ENCODE data around the gene TPD52L1. TPM values are rescaled to one million over a fixed set of nuclear protein-coding genes. Genes with fewer than 3 reads are reported as not detected.

Gene TPD52L1
- total and polyA plus RNA-seq, 2 donors (not counting 1 experiment from before 2014, with no cell fraction given) = not detected

DNA sequence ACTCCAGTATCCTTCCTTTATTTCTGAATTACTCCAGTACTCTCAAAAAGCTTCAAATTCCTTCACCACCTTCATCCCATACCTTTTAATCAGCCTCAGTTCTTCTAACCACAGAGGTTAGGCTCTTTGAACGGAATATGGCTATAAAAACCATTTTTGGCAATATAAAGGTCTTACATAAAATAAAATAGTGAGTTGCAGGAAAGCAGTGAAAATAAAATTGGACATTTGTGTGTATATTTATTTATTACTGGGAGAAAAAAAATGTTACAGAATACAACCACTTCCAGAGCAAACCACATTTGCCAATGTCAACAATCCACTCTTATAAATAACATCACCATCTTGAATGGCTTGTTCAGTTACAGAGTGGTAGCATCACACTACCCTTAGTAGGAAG is 140.5 kb downstream of the TPD52L1 start:
- DNase-seq (no peak), ATAC-seq (ENCODE audit: low read depth) (no peak)
- peaks cover 12% of the 10 kb centered on the region for H3K79me2 ChIP-seq (ENCODE audit: control insufficient read depth, insufficient read depth, low read length)
- H3K4me3 ChIP-seq (ENCODE audit: control extremely low read depth in 1 of 5, extremely low read depth in 1 of 5, insufficient read depth in 1 of 5, low read depth in 2 of 5, low read length in 4 of 5) = no peak overlapping the region
- peaks cover 11% of the 10 kb centered on the region for H3K4me1 Mint-ChIP-seq
- no CpG with 5 or more reads among the region's 1 CpG for WGBS (ENCODE audit: insufficient coverage)
- intact Hi-C loops (cut with micrococcal nuclease) = no loop called here
- CTCF ChIA-PET = interaction anchor here (0.9 to 1.1 kb wide), 2 partner anchors 20 to 459 kb away, joined by 3 to 4 read pairs; no protein-coding TSS in a partner anchor
- no peak overlapping the region for H3K4me3 Mint-ChIP-seq
- H3K27ac ChIP-seq (ENCODE audit: low read length in 2 of 2) = no peak overlapping the region
- H3K9ac ChIP-seq (ENCODE audit: low read length) = no peak overlapping the region
- H3K4me2 ChIP-seq (replicated peaks; ENCODE audit: low read depth, low read length, poor library complexity, severe bottlenecking) = no peak overlapping the region
- no peaks in the 10 kb centered on the region for H3K9me3 ChIP-seq (ENCODE audit: control extremely low read depth in 1 of 3, control insufficient read depth in 2 of 3, insufficient read depth in 1 of 3, low read length in 2 of 3)
- H4K20me1 ChIP-seq (ENCODE audit: control insufficient read depth, insufficient read depth, low read length, poor library complexity, severe bottlenecking) = no peaks in the 10 kb centered on the region
- H3K27ac Mint-ChIP-seq = no peak overlapping the region
- H3K36me3 ChIP-seq (replicated peaks in 1 of 2; ENCODE audit: control extremely low read depth in 1 of 2, control insufficient read depth in 1 of 2, extremely low read depth in 1 of 2, insufficient read depth in 2 of 2, low read length in 1 of 2) = peaks cover 0 to 71% of the 10 kb centered on the region in 2 experiments
- no peaks in the 10 kb centered on the region for H3K9me3 Mint-ChIP-seq (ENCODE audit: insufficient read depth)
- no peak overlapping the region for H2AFZ ChIP-seq (ENCODE audit: insufficient read depth, low read depth, low read length, poor library complexity, severe bottlenecking)
- H3K4me1 ChIP-seq (ENCODE audit: control insufficient read depth in 2 of 2, insufficient read depth in 2 of 2, low read length in 2 of 2) = no peaks in the 10 kb centered on the region
- POLR2A ChIA-PET = no interaction called here
- TF ChIP-seq, protein P1, sequence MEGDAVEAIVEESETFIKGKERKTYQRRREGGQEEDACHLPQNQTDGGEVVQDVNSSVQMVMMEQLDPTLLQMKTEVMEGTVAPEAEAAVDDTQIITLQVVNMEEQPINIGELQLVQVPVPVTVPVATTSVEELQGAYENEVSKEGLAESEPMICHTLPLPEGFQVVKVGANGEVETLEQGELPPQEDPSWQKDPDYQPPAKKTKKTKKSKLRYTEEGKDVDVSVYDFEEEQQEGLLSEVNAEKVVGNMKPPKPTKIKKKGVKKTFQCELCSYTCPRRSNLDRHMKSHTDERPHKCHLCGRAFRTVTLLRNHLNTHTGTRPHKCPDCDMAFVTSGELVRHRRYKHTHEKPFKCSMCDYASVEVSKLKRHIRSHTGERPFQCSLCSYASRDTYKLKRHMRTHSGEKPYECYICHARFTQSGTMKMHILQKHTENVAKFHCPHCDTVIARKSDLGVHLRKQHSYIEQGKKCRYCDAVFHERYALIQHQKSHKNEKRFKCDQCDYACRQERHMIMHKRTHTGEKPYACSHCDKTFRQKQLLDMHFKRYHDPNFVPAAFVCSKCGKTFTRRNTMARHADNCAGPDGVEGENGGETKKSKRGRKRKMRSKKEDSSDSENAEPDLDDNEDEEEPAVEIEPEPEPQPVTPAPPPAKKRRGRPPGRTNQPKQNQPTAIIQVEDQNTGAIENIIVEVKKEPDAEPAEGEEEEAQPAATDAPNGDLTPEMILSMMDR (IDR thresholded peaks at IDR 0.05) = no peak
- TF ChIP-seq EZH2 (IDR thresholded peaks at IDR 0.05; ENCODE audit: borderline replicate concordance, insufficient read depth, low read depth, low read length, poor library complexity, severe bottlenecking) = no peak
- no peaks in the 10 kb centered on the region for H3K27me3 Mint-ChIP-seq
- no peaks in the 10 kb centered on the region for H3K27me3 ChIP-seq (replicated peaks in 1 of 4; ENCODE audit: control extremely low read depth in 1 of 4, control insufficient read depth in 3 of 4, insufficient read depth in 4 of 4, low read length in 3 of 4)

DNA sequence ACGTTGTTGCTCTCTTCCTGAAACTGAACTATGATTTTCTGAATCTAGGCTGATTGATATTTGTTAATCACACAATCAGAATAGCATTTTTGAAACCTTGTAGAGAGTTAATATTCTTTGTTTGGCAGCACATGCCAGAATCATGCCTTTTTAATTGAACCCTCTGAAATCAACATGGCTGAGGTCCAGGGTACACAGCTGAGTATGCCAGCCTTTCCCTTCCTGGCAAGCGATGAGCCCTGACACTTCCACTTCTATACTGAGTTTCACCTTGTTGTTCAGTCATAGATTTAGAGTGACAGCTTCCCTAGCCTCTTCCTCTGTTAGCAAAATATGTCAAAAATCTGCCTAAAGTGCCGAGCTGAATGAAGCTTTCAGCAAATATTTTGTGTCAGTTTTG is 141.4 kb downstream of the TPD52L1 start:
- intact Hi-C loops (cut with micrococcal nuclease) = no loop called here
- Mint-ChIP-seq H3K9me3 (ENCODE audit: insufficient read depth) (no peaks in the 10 kb centered on the region), H3K27ac (no peak overlapping the region), H3K4me3 (no peak overlapping the region), H3K27me3 (no peaks in the 10 kb centered on the region), H3K4me1 (peaks cover 18% of the 10 kb centered on the region)
- Histone ChIP-seq H3K36me3 (replicated peaks in 1 of 2; ENCODE audit: control extremely low read depth in 1 of 2, control insufficient read depth in 1 of 2, extremely low read depth in 1 of 2, insufficient read depth in 2 of 2, low read length in 1 of 2) (peaks cover 0 to 77% of the 10 kb centered on the region in 2 experiments), H3K4me3 (ENCODE audit: control extremely low read depth in 1 of 5, extremely low read depth in 1 of 5, insufficient read depth in 1 of 5, low read depth in 2 of 5, low read length in 4 of 5) (no peak overlapping the region), H3K4me1 (ENCODE audit: control insufficient read depth in 2 of 2, insufficient read depth in 2 of 2, low read length in 2 of 2) (peaks cover 3 to 4% of the 10 kb centered on the region in 2 donors), H2AFZ (ENCODE audit: insufficient read depth, low read depth, low read length, poor library complexity, severe bottlenecking) (no peak overlapping the region), H3K27ac (ENCODE audit: low read length in 2 of 2) (no peak overlapping the region), H3K4me2 (replicated peaks; ENCODE audit: low read depth, low read length, poor library complexity, severe bottlenecking) (no peak overlapping the region), H4K20me1 (ENCODE audit: control insufficient read depth, insufficient read depth, low read length, poor library complexity, severe bottlenecking) (peaks cover 6% of the 10 kb centered on the region), H3K9ac (ENCODE audit: low read length) (no peak overlapping the region), H3K9me3 (ENCODE audit: control extremely low read depth in 1 of 3, control insufficient read depth in 2 of 3, insufficient read depth in 1 of 3, low read length in 2 of 3) (no peaks in the 10 kb centered on the region), H3K27me3 (replicated peaks in 1 of 4; ENCODE audit: control extremely low read depth in 1 of 4, control insufficient read depth in 3 of 4, insufficient read depth in 4 of 4, low read length in 3 of 4) (no peaks in the 10 kb centered on the region), H3K79me2 (ENCODE audit: control insufficient read depth, insufficient read depth, low read length) (peaks cover 19% of the 10 kb centered on the region)
- DNase-seq = no peak
- no peak for ATAC-seq (ENCODE audit: low read depth)
- POLR2A ChIA-PET = no interaction called here
- TF ChIP-seq EZH2 (IDR thresholded peaks at IDR 0.05; ENCODE audit: borderline replicate concordance, insufficient read depth, low read depth, low read length, poor library complexity, severe bottlenecking) = no peak
- TF ChIP-seq, protein P1 (IDR thresholded peaks at IDR 0.05) = no peak
- CTCF ChIA-PET = interaction anchor here (0.6 kb wide), 1 partner anchor 442 kb away, joined by 6 read pairs; no protein-coding TSS in a partner anchor
- WGBS (ENCODE audit: insufficient coverage) = 100% methylated on average over 1 of the region's 3 CpGs
